ENCODE results near the gene PLEKHA7.

Gene PLEKHA7

GRCh38 chr11:16902781-16903378 is 111.3 kb downstream of the PLEKHA7 start:
- H3K9me3 ChIP-seq (ENCODE audit: severe bottlenecking) = no peaks in the 10 kb centered on the region
- H3K4me1 ChIP-seq (ENCODE audit: insufficient read depth, poor library complexity, severe bottlenecking) = peaks cover 26% of the 10 kb centered on the region
- no peak for TF ChIP-seq CTCF (IDR thresholded peaks at IDR 0.05; ENCODE audit: poor library complexity, severe bottlenecking)
- no peak for DNase-seq (ENCODE audit: low spot score)
- no peaks in the 10 kb centered on the region for H3K36me3 ChIP-seq (ENCODE audit: low read depth)
- H3K27ac ChIP-seq (ENCODE audit: poor library complexity, severe bottlenecking) = peak overlapping the region; percentile 79
- H3K27me3 ChIP-seq (ENCODE audit: insufficient read depth, poor library complexity, severe bottlenecking) = no peaks in the 10 kb centered on the region
- ATAC-seq (ENCODE audit: low read depth) = no peak
- no peak overlapping the region for H3K4me3 ChIP-seq (ENCODE audit: severe bottlenecking)

GRCh38 chr11:16902182-16902581 is 112.0 kb downstream of the PLEKHA7 start:
- Histone ChIP-seq H3K4me3 (ENCODE audit: severe bottlenecking) (no peak overlapping the region), H3K27ac (ENCODE audit: poor library complexity, severe bottlenecking) (peak overlapping the region; percentile 79), H3K36me3 (ENCODE audit: low read depth) (no peaks in the 10 kb centered on the region), H3K4me1 (ENCODE audit: insufficient read depth, poor library complexity, severe bottlenecking) (peaks cover 26% of the 10 kb centered on the region), H3K27me3 (ENCODE audit: insufficient read depth, poor library complexity, severe bottlenecking) (no peaks in the 10 kb centered on the region), H3K9me3 (ENCODE audit: severe bottlenecking) (no peaks in the 10 kb centered on the region)
- DNase-seq (ENCODE audit: low spot score) = no peak
- TF ChIP-seq CTCF (IDR thresholded peaks at IDR 0.05; ENCODE audit: poor library complexity, severe bottlenecking) = no peak
- ATAC-seq (ENCODE audit: low read depth) = peak; percentile 94

- Histone ChIP-seq H3K9me3 (ENCODE audit: severe bottlenecking) (no peaks in the 10 kb centered on the region), H3K36me3 (ENCODE audit: low read depth) (no peaks in the 10 kb centered on the region), H3K4me1 (ENCODE audit: insufficient read depth, poor library complexity, severe bottlenecking) (peaks cover 26% of the 10 kb centered on the region), H3K27me3 (ENCODE audit: insufficient read depth, poor library complexity, severe bottlenecking) (no peaks in the 10 kb centered on the region), H3K4me3 (ENCODE audit: severe bottlenecking) (no peak overlapping the region), H3K27ac (ENCODE audit: poor library complexity, severe bottlenecking) (no peak overlapping the region)
- no peak for ATAC-seq (ENCODE audit: low read depth)
- no peak for TF ChIP-seq CTCF (IDR thresholded peaks at IDR 0.05; ENCODE audit: poor library complexity, severe bottlenecking)
- DNase-seq (ENCODE audit: low spot score) = no peak
Measured at GRCh38 chr11:16900491-16900890, 113.7 kb downstream of the PLEKHA7 start.

GRCh38 chr11:16899708-16900303 is 114.4 kb downstream of the PLEKHA7 start:
- no peak overlapping the region for H3K4me3 ChIP-seq (ENCODE audit: severe bottlenecking)
- DNase-seq (ENCODE audit: low spot score) (no peak), ATAC-seq (ENCODE audit: low read depth) (no peak)
- no peak for TF ChIP-seq CTCF (IDR thresholded peaks at IDR 0.05; ENCODE audit: poor library complexity, severe bottlenecking)
- H3K4me1 ChIP-seq (ENCODE audit: insufficient read depth, poor library complexity, severe bottlenecking) = peaks cover 20% of the 10 kb centered on the region
- H3K27me3 ChIP-seq (ENCODE audit: insufficient read depth, poor library complexity, severe bottlenecking) = no peaks in the 10 kb centered on the region
- no peak overlapping the region for H3K27ac ChIP-seq (ENCODE audit: poor library complexity, severe bottlenecking)
- H3K9me3 ChIP-seq (ENCODE audit: severe bottlenecking) = no peaks in the 10 kb centered on the region
- no peaks in the 10 kb centered on the region for H3K36me3 ChIP-seq (ENCODE audit: low read depth)
